Lower leg skin (tissue), 4 donors: ENCODE data around the gene CCDC127. TPM values are rescaled to one million over a fixed set of nuclear protein-coding genes. Genes with fewer than 3 reads are reported as not detected.

Experiments
- DNase-seq, 2 donors: peaks; one replicate each; pipeline ENCODE4 v3.0.0-alpha.2; 2019; ENCODE audit warnings: low spot score in 2 of 2
- H3K4me3 ChIP-seq: fragments of 200-600 bp; sonication (generic); 2 replicates; pipeline ENCODE4 v1.5.1; 2017; ENCODE audit warnings: mild to moderate bottlenecking, low read depth; ENCODE audit not compliant: poor library complexity, severe bottlenecking
- POLR2A ChIP-seq, 2 donors: fragments of 450-650 bp; IDR thresholded peaks; one replicate each; pipeline ENCODE4 v1.6.1; 2016 to 2017; ENCODE audit warnings: antibody characterized with exemption in 2 of 2, mild to moderate bottlenecking in 1 of 2, moderate library complexity in 1 of 2
- WGBS, 2 donors: methylation state at CpG; one replicate each; pipeline ENCODE4 v1.1.5; 2018; 5-methylcytosine and 5-hydroxymethylcytosine counted together
- intact Hi-C: fragments of 100-400 bp; cut with DNase I; formaldehyde crosslinking; loops from one replicate; pipeline ENCODE4 v1.15.0; 2023; ENCODE audit warnings: low total_unique reads
- total RNA-seq, 4 donors: library from RNA; depleted of rRNA; stranded (reverse); fragments of >200 nt; gene quantifications; one replicate each; pipeline ENCODE4 v1.1.0, GENCODE V29; 2016
- TF ChIP-seq, protein P1 (sequence below), 3 donors: fragments of 450-650 bp; IDR thresholded peaks; one replicate each; pipeline ENCODE4 v1.5.1; 2016; ENCODE audit warnings: antibody characterized with exemption in 3 of 3, mild to moderate bottlenecking in 3 of 3, moderate library complexity in 2 of 3

The CCDC127 gene
- total RNA-seq, 4 donors from 2014 or later: 3.0 to 6.2 (median 4.6) TPM

DNA sequence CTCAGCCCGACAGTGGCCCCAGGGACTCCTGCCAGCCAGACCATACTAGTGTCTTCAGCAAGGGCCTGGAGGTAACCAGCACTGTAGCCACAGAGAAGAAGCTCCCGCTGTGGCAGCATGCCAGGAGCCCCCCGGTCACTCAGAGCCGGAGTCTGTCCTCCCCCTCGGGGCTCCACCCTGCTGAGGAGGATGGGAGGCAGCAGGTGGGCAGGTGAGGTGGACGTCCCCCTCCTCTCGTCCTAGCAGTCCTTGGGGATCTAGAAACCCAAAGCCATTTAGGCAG, 54.7 kb downstream of the CCDC127 start:
- peak in 1 of 2 donors; percentile 84 for DNase-seq
- TF ChIP-seq POLR2A (IDR thresholded peaks at IDR 0.05): no peak
- TF ChIP-seq, protein P1, sequence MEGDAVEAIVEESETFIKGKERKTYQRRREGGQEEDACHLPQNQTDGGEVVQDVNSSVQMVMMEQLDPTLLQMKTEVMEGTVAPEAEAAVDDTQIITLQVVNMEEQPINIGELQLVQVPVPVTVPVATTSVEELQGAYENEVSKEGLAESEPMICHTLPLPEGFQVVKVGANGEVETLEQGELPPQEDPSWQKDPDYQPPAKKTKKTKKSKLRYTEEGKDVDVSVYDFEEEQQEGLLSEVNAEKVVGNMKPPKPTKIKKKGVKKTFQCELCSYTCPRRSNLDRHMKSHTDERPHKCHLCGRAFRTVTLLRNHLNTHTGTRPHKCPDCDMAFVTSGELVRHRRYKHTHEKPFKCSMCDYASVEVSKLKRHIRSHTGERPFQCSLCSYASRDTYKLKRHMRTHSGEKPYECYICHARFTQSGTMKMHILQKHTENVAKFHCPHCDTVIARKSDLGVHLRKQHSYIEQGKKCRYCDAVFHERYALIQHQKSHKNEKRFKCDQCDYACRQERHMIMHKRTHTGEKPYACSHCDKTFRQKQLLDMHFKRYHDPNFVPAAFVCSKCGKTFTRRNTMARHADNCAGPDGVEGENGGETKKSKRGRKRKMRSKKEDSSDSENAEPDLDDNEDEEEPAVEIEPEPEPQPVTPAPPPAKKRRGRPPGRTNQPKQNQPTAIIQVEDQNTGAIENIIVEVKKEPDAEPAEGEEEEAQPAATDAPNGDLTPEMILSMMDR (IDR thresholded peaks at IDR 0.05): no peak
- WGBS, 2 donors: 71 to 90% methylated on average over 6 to 7 of the region's 7 CpGs
- intact Hi-C loops: no loop called here
- H3K4me3 ChIP-seq: no peak overlapping the region

DNA sequence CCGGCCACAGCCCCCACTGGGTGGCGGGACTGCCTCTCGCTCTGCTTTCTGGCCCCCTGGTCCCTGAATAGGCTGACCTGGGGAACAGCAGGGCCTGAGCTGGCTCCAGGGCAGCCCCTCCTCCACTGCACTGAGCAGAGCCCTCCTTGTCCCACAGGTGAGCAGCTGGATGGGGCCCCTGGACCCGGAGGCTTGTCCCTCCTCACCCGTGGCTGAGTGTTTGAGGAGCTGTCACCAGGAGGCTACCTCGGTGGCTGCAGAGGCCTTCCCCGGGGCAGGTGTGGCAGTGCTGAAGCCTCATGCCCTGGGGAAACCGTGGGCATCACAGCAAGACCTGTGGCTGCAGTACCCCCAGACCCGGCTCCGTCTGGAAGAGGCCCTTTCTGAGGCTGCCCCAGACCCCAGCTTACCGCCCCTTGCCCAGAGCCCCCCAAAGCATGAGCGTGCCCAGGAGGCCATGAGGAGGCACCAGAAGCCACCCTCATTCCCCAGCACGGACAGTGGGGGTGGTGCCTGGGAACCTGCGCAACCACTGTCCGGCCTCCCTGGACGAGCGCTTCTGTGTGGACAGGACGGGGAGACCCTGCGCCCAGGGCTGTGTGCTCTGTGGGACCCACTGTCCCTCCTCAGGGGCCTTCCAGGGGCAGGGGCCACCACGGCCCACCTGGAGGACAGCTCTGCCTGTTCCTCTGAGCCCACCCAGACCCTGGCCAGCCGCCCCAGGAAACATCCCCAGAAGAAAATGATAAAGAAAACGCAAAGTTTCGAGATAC, 55.2 kb downstream of the CCDC127 start:
- DNase-seq: peak in 1 of 2 donors; percentile 76
- intact Hi-C loops: no loop called here
- TF ChIP-seq, protein P1 (IDR thresholded peaks at IDR 0.05): no peak
- no peak for TF ChIP-seq POLR2A (IDR thresholded peaks at IDR 0.05)
- WGBS, 2 donors: 96 to 98% methylated on average over 11 to 12 of the region's 23 CpGs
- no peak overlapping the region for H3K4me3 ChIP-seq

GRCh38 chr5:162190-162564, 55.8 kb downstream of the CCDC127 start:
- intact Hi-C loops: no loop called here
- DNase-seq: peak in 1 of 2 donors; percentile 66
- H3K4me3 ChIP-seq: no peak overlapping the region
- no peak for TF ChIP-seq POLR2A (IDR thresholded peaks at IDR 0.05)
- TF ChIP-seq, protein P1 (IDR thresholded peaks at IDR 0.05): no peak
- 80 to 85% methylated on average over 19 of the region's 19 CpGs for WGBS, 2 donors

DNA sequence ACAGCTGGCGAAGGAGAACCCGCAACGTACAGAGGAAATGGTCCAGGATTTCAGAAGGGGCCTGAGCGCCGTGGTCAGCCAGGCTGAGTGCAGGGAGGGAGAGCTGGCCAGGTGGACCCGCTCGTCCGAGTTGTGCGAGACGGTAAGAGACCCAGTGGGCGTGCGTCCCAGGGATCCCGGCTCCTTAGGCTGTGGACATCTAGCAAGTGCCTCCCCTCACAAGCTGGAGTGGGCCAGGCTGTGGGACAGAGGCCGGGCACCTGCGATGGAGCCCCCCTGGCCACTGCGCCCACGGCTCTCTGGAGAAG, 56.2 kb downstream of the CCDC127 start:
- DNase-seq: peak in 1 of 2 donors; percentile 73
- H3K4me3 ChIP-seq: no peak overlapping the region
- no peak for TF ChIP-seq POLR2A (IDR thresholded peaks at IDR 0.05)
- TF ChIP-seq, protein P1 (IDR thresholded peaks at IDR 0.05): no peak
- WGBS, 2 donors: 91 to 94% methylated on average over 17 of the region's 17 CpGs
- intact Hi-C loops: no loop called here

- peak in 1 of 2 donors; percentile 67 for DNase-seq
- H3K4me3 ChIP-seq: no peak overlapping the region
- intact Hi-C loops: no loop called here
- WGBS, 2 donors: 80 to 82% methylated on average over 23 of the region's 23 CpGs
- TF ChIP-seq, protein P1 (IDR thresholded peaks at IDR 0.05): no peak
- TF ChIP-seq POLR2A (IDR thresholded peaks at IDR 0.05): no peak
Measured at GRCh38 chr5:160921-161802, 56.8 kb downstream of the CCDC127 start.
